WTC11 (cell line): ENCODE measurements around the gene SH3BP2. TPM values are rescaled to one million over a fixed set of nuclear protein-coding genes. Genes with fewer than 3 reads are reported as not detected.
A peak's percentile ranks its signal among the peaks of the same experiment; 100 is the strongest.

ENCODE experiments used
- ESRRA ChIP-seq: sonication (generic); formaldehyde crosslinking; IDR thresholded peaks from 2 replicates; pipeline ENCODE4 v1.8.1; 2022; ENCODE audit warnings: mild to moderate bottlenecking, missing genetic modification reagents, borderline replicate concordance
- FOXK1 ChIP-seq: sonication (generic); formaldehyde crosslinking; IDR thresholded peaks from 2 replicates; pipeline ENCODE4 v1.8.0; 2022; ENCODE audit warnings: mild to moderate bottlenecking, moderate library complexity, missing genetic modification reagents
- FOXP1 ChIP-seq: sonication (generic); formaldehyde crosslinking; IDR thresholded peaks from 2 replicates; pipeline ENCODE4 v1.8.0; 2022; ENCODE audit warnings: missing genetic modification reagents, mild to moderate bottlenecking, moderate library complexity, borderline replicate concordance
- GABPB1 ChIP-seq: sonication (generic); formaldehyde crosslinking; IDR thresholded peaks from 2 replicates; pipeline ENCODE4 v1.8.1; 2023; ENCODE audit warnings: mild to moderate bottlenecking, missing genetic modification reagents
- IRF2 ChIP-seq: sonication (generic); formaldehyde crosslinking; IDR thresholded peaks from 2 replicates; pipeline ENCODE4 v1.8.0; 2022; ENCODE audit warnings: low read depth, missing genetic modification reagents, borderline replicate concordance
- JUN ChIP-seq: sonication (generic); formaldehyde crosslinking; IDR thresholded peaks from 2 replicates; pipeline ENCODE4 v1.8.0; 2023; ENCODE audit warnings: mild to moderate bottlenecking, missing genetic modification reagents
- OVOL2 ChIP-seq: fragments of 250-450 bp; sonication (Bioruptor Pico); IDR thresholded peaks from 2 replicates; pipeline ENCODE4 v1.9.0; 2021; ENCODE audit warnings: mild to moderate bottlenecking, borderline replicate concordance
- SMAD4 ChIP-seq: sonication (generic); formaldehyde crosslinking; IDR thresholded peaks from 2 replicates; pipeline ENCODE4 v1.8.0; 2022; ENCODE audit warnings: mild to moderate bottlenecking, missing genetic modification reagents
- TP53 ChIP-seq: sonication (generic); formaldehyde crosslinking; IDR thresholded peaks from 2 replicates; pipeline ENCODE4 v1.8.1; 2023; ENCODE audit warnings: mild to moderate bottlenecking, missing genetic modification reagents
- ZNF121 ChIP-seq: sonication (generic); formaldehyde crosslinking; IDR thresholded peaks from 2 replicates; pipeline ENCODE4 v1.8.0; 2023; ENCODE audit warnings: missing genetic modification reagents
- ZNF263 ChIP-seq: sonication (generic); formaldehyde crosslinking; IDR thresholded peaks from 2 replicates; pipeline ENCODE4 v1.8.1; 2022; ENCODE audit warnings: low read depth, mild to moderate bottlenecking, moderate library complexity, missing genetic modification reagents
- ZNF317 ChIP-seq: sonication (generic); formaldehyde crosslinking; IDR thresholded peaks from 2 replicates; pipeline ENCODE4 v1.8.1; 2023; ENCODE audit warnings: low read depth, mild to moderate bottlenecking, moderate library complexity, missing genetic modification reagents, borderline replicate concordance
- total RNA-seq: library from RNA; stranded (reverse); gene quantifications from 3 replicates; pipeline ENCODE4 v1.2.3, GENCODE V29; 2021
- TF ChIP-seq, protein P1 (sequence below): sonication (generic); formaldehyde crosslinking; IDR thresholded peaks from 2 replicates; pipeline ENCODE4 v1.8.1; 2022; ENCODE audit warnings: mild to moderate bottlenecking, missing genetic modification reagents, moderate library complexity, borderline replicate concordance
- TF ChIP-seq, protein P2 (sequence below): sonication (generic); formaldehyde crosslinking; IDR thresholded peaks from 2 replicates; pipeline ENCODE4 v1.8.1; 2022; ENCODE audit warnings: missing genetic modification reagents, borderline replicate concordance
- TF ChIP-seq, protein P3 (sequence below): sonication (generic); formaldehyde crosslinking; conservative IDR thresholded peaks from 2 replicates; pipeline ENCODE4 v1.8.1; 2023; ENCODE audit warnings: mild to moderate bottlenecking, low read depth, missing genetic modification reagents, moderate library complexity
- TF ChIP-seq, protein P4 (sequence below): sonication (generic); formaldehyde crosslinking; IDR thresholded peaks from 2 replicates; pipeline ENCODE4 v1.8.0; 2022; ENCODE audit warnings: mild to moderate bottlenecking, missing genetic modification reagents
- TF ChIP-seq, protein P5 (sequence below): fragments of 250-450 bp; sonication (Bioruptor Pico); IDR thresholded peaks from 2 replicates; pipeline ENCODE4 v1.9.0; 2021; ENCODE audit warnings: mild to moderate bottlenecking, borderline replicate concordance
- TF ChIP-seq, protein P6 (sequence below): sonication (generic); formaldehyde crosslinking; IDR thresholded peaks from 2 replicates; pipeline ENCODE4 v1.8.0; 2022; ENCODE audit warnings: missing genetic modification reagents
- TF ChIP-seq, protein P7 (sequence below): sonication (generic); formaldehyde crosslinking; IDR thresholded peaks from 2 replicates; pipeline ENCODE4 v1.8.1; 2023; ENCODE audit warnings: mild to moderate bottlenecking, missing genetic modification reagents
- TF ChIP-seq, protein P8 (sequence below): sonication (generic); formaldehyde crosslinking; conservative IDR thresholded peaks from 2 replicates; pipeline ENCODE4 v1.8.1; 2022; ENCODE audit warnings: mild to moderate bottlenecking, missing genetic modification reagents

SH3BP2 gene
- total RNA-seq, 1 experiment from 2014 or later: 49.1 TPM

DNA sequence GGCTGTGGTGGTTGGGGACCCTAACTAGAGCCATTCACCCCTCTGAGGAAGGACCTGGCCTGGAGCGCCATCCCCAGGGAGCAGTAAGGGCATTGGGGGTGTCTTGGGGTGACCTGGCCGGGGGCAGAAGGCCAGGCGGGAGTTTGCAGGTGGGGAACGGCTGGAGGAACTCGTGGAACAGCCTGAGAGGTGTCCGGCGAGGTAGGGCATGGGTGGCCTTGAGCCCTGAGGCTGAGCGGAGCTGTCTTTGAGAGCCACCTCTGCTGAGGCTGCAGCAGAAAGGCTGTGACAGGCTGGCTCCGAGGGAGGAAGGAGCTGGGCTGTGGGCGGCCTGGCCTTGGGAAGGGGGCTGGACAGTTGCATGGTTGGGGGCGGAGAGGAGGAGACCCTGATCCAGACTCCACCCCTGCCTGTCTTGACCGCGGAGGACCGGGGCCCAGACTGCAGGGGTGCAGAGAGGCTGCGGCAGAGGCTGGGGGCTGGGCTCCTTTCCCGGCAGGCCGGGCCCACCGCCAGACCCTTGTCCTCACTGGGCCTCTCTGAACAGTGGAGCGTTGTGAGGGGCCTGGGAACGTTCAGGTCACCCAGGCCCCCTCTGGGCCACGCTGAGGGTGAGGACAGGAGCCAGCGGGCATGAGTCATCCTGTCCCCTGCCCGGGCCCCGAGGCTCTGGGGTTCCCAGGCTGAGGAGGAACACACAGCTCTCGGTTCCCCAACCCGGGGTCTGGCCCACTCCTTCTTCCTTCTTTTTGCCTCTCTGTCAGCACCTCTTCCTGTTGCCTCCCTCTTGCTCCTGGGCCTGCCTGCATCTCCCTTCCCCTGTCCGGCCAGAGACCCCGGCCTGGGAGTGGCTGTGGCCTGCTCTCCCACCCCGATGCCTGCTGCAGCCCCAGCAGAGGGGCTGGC, 8.1 kb downstream of the SH3BP2 start (continued):
- TF ChIP-seq, protein P1, sequence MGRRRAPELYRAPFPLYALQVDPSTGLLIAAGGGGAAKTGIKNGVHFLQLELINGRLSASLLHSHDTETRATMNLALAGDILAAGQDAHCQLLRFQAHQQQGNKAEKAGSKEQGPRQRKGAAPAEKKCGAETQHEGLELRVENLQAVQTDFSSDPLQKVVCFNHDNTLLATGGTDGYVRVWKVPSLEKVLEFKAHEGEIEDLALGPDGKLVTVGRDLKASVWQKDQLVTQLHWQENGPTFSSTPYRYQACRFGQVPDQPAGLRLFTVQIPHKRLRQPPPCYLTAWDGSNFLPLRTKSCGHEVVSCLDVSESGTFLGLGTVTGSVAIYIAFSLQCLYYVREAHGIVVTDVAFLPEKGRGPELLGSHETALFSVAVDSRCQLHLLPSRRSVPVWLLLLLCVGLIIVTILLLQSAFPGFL (CRISPR knock-in tag): no peak
- TF ChIP-seq, protein P2, sequence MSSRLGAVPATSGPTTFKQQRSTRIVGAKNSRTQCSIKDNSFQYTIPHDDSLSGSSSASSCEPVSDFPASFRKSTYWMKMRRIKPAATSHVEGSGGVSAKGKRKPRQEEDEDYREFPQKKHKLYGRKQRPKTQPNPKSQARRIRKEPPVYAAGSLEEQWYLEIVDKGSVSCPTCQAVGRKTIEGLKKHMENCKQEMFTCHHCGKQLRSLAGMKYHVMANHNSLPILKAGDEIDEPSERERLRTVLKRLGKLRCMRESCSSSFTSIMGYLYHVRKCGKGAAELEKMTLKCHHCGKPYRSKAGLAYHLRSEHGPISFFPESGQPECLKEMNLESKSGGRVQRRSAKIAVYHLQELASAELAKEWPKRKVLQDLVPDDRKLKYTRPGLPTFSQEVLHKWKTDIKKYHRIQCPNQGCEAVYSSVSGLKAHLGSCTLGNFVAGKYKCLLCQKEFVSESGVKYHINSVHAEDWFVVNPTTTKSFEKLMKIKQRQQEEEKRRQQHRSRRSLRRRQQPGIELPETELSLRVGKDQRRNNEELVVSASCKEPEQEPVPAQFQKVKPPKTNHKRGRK (CRISPR knock-in tag): no peak
- TF ChIP-seq GABPB1 (CRISPR knock-in tag) (peak; percentile 79; the same call in 1 of the 2 replicates), ZNF121 (CRISPR knock-in tag) (peak; percentile 72; the same call in 1 of the 2 replicates), JUN (CRISPR knock-in tag) (no peak), FOXK1 (no peak), OVOL2 (CRISPR knock-in tag) (no peak), SMAD4 (no peak), FOXP1 (CRISPR knock-in tag) (peak; percentile 70; the same call in 1 of the 2 replicates), ZNF317 (no peak), ZNF263 (CRISPR knock-in tag) (no peak), ESRRA (CRISPR knock-in tag) (no peak), TP53 (CRISPR knock-in tag) (0 out of 2 replicates have a peak, but pooled peaks have one; percentile 56), IRF2 (CRISPR knock-in tag) (no peak)
- TF ChIP-seq, protein P3, sequence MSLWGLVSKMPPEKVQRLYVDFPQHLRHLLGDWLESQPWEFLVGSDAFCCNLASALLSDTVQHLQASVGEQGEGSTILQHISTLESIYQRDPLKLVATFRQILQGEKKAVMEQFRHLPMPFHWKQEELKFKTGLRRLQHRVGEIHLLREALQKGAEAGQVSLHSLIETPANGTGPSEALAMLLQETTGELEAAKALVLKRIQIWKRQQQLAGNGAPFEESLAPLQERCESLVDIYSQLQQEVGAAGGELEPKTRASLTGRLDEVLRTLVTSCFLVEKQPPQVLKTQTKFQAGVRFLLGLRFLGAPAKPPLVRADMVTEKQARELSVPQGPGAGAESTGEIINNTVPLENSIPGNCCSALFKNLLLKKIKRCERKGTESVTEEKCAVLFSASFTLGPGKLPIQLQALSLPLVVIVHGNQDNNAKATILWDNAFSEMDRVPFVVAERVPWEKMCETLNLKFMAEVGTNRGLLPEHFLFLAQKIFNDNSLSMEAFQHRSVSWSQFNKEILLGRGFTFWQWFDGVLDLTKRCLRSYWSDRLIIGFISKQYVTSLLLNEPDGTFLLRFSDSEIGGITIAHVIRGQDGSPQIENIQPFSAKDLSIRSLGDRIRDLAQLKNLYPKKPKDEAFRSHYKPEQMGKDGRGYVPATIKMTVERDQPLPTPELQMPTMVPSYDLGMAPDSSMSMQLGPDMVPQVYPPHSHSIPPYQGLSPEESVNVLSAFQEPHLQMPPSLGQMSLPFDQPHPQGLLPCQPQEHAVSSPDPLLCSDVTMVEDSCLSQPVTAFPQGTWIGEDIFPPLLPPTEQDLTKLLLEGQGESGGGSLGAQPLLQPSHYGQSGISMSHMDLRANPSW (CRISPR knock-in tag): no peak
- TF ChIP-seq, protein P4, sequence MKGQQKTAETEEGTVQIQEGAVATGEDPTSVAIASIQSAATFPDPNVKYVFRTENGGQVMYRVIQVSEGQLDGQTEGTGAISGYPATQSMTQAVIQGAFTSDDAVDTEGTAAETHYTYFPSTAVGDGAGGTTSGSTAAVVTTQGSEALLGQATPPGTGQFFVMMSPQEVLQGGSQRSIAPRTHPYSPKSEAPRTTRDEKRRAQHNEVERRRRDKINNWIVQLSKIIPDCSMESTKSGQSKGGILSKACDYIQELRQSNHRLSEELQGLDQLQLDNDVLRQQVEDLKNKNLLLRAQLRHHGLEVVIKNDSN (CRISPR knock-in tag): no peak
- TF ChIP-seq, protein P5, sequence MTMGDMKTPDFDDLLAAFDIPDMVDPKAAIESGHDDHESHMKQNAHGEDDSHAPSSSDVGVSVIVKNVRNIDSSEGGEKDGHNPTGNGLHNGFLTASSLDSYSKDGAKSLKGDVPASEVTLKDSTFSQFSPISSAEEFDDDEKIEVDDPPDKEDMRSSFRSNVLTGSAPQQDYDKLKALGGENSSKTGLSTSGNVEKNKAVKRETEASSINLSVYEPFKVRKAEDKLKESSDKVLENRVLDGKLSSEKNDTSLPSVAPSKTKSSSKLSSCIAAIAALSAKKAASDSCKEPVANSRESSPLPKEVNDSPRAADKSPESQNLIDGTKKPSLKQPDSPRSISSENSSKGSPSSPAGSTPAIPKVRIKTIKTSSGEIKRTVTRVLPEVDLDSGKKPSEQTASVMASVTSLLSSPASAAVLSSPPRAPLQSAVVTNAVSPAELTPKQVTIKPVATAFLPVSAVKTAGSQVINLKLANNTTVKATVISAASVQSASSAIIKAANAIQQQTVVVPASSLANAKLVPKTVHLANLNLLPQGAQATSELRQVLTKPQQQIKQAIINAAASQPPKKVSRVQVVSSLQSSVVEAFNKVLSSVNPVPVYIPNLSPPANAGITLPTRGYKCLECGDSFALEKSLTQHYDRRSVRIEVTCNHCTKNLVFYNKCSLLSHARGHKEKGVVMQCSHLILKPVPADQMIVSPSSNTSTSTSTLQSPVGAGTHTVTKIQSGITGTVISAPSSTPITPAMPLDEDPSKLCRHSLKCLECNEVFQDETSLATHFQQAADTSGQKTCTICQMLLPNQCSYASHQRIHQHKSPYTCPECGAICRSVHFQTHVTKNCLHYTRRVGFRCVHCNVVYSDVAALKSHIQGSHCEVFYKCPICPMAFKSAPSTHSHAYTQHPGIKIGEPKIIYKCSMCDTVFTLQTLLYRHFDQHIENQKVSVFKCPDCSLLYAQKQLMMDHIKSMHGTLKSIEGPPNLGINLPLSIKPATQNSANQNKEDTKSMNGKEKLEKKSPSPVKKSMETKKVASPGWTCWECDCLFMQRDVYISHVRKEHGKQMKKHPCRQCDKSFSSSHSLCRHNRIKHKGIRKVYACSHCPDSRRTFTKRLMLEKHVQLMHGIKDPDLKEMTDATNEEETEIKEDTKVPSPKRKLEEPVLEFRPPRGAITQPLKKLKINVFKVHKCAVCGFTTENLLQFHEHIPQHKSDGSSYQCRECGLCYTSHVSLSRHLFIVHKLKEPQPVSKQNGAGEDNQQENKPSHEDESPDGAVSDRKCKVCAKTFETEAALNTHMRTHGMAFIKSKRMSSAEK: no peak
- TF ChIP-seq, protein P6, sequence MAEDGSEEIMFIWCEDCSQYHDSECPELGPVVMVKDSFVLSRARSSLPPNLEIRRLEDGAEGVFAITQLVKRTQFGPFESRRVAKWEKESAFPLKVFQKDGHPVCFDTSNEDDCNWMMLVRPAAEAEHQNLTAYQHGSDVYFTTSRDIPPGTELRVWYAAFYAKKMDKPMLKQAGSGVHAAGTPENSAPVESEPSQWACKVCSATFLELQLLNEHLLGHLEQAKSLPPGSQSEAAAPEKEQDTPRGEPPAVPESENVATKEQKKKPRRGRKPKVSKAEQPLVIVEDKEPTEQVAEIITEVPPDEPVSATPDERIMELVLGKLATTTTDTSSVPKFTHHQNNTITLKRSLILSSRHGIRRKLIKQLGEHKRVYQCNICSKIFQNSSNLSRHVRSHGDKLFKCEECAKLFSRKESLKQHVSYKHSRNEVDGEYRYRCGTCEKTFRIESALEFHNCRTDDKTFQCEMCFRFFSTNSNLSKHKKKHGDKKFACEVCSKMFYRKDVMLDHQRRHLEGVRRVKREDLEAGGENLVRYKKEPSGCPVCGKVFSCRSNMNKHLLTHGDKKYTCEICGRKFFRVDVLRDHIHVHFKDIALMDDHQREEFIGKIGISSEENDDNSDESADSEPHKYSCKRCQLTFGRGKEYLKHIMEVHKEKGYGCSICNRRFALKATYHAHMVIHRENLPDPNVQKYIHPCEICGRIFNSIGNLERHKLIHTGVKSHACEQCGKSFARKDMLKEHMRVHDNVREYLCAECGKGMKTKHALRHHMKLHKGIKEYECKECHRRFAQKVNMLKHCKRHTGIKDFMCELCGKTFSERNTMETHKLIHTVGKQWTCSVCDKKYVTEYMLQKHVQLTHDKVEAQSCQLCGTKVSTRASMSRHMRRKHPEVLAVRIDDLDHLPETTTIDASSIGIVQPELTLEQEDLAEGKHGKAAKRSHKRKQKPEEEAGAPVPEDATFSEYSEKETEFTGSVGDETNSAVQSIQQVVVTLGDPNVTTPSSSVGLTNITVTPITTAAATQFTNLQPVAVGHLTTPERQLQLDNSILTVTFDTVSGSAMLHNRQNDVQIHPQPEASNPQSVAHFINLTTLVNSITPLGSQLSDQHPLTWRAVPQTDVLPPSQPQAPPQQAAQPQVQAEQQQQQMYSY (CRISPR knock-in tag): 0 out of 2 replicates have a peak, but pooled peaks have one; percentile 54
- TF ChIP-seq, protein P7, sequence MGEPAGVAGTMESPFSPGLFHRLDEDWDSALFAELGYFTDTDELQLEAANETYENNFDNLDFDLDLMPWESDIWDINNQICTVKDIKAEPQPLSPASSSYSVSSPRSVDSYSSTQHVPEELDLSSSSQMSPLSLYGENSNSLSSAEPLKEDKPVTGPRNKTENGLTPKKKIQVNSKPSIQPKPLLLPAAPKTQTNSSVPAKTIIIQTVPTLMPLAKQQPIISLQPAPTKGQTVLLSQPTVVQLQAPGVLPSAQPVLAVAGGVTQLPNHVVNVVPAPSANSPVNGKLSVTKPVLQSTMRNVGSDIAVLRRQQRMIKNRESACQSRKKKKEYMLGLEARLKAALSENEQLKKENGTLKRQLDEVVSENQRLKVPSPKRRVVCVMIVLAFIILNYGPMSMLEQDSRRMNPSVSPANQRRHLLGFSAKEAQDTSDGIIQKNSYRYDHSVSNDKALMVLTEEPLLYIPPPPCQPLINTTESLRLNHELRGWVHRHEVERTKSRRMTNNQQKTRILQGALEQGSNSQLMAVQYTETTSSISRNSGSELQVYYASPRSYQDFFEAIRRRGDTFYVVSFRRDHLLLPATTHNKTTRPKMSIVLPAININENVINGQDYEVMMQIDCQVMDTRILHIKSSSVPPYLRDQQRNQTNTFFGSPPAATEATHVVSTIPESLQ (CRISPR knock-in tag): no peak
- TF ChIP-seq, protein P8, sequence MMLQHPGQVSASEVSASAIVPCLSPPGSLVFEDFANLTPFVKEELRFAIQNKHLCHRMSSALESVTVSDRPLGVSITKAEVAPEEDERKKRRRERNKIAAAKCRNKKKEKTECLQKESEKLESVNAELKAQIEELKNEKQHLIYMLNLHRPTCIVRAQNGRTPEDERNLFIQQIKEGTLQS (CRISPR knock-in tag): no peak
- TF ChIP-seq, all 79 proteins: peak for 5
